K562 (cell line): ENCODE measurements around the gene VANGL1. TPM values are rescaled to one million over a fixed set of nuclear protein-coding genes. Genes with fewer than 3 reads are reported as not detected.

Source experiments
- ATAC-seq: fragments of 200-7000 bp; cut with Tn5 transposase; 3 replicates; pipeline ENCODE4 v1.9.1; 2020; ENCODE audit warnings: moderate library complexity
- BruUV-seq: library from RNA; stranded (reverse); fragments of 400-500 nt; replicated peaks from 2 replicates; lab custom pipeline; 2021; lab: Mats Ljungman, UMichigan
- CTCF ChIA-PET: fragments of 300-600 bp; formaldehyde crosslinking; extraction: SDS; loops from one replicate; lab custom pipeline; 2021; ENCODE audit warnings: low intra/inter-chr PET ratio; lab: Yijun Ruan, JAX
- POLR2A ChIA-PET: fragments of 300-600, 350-650 bp; sonication (Branson Sonifier 250); formaldehyde crosslinking; extraction: SDS; loops from one replicate; lab custom pipeline; 2021; ENCODE audit warnings: antibody characterized with exemption, inconsistent platforms; lab: Yijun Ruan, JAX
- DNase-seq, 4 experiments: peaks; one replicate each; pipeline versions ENCODE4 v3.0.0 to v3.0.0-alpha.2; 2011 to 2018; ENCODE audit warnings: low spot score in 3 of 4, mixed read lengths in 3 of 4; ENCODE audit errors: extremely low read depth in 1 of 4
- FAIRE-seq: peaks from 2 replicates; lab custom pipeline; 2011; peaks lifted over from hg19 to GRCh38; lab: Jason Lieb, UNC
- H2AFZ ChIP-seq: 2 replicates; pipeline ENCODE4 v1.6.0; 2011; ENCODE audit warnings: low read depth, low read length, control low read depth, inconsistent platforms
- H3K27ac ChIP-seq: fragments of 200-600 bp; 3 replicates; pipeline ENCODE4 v1.8.0; 2011; ENCODE audit warnings: low read depth, mild to moderate bottlenecking, control low read depth, inconsistent platforms, low read length, moderate library complexity, mixed read lengths; ENCODE audit errors: extremely low read depth
- H3K27me3 ChIP-seq, 2 experiments: fragments of 300-600 bp in 1 of 2; 2 replicates in 1 of 2; 3 replicates in 1 of 2; pipeline versions ENCODE4 v1.6.0 to v1.8.0; 2011; ENCODE audit warnings: inconsistent platforms in 2 of 2, low read length in 2 of 2, mild to moderate bottlenecking in 1 of 2, mixed read lengths in 1 of 2, moderate library complexity in 1 of 2; ENCODE audit not compliant: control insufficient read depth in 2 of 2, insufficient read depth in 2 of 2
- H3K36me3 ChIP-seq: fragments of 300-600 bp; 3 replicates; pipeline ENCODE4 v1.8.0; 2011; ENCODE audit warnings: mild to moderate bottlenecking, low read length, inconsistent platforms; ENCODE audit not compliant: control insufficient read depth, insufficient read depth
- H3K4me1 ChIP-seq, 2 experiments: fragments of 200-600 bp in 1 of 2; replicated peaks in 1 of 2; 2 replicates in 1 of 2; 3 replicates in 1 of 2; pipeline versions ENCODE4 v1.5.1 to v1.8.0; 2011; ENCODE audit warnings: inconsistent platforms in 2 of 2, low read length in 2 of 2, mild to moderate bottlenecking in 1 of 2, mixed read lengths in 1 of 2, moderate library complexity in 1 of 2; ENCODE audit not compliant: control insufficient read depth in 2 of 2, insufficient read depth in 2 of 2
- H3K4me2 ChIP-seq: 2 replicates; pipeline ENCODE4 v1.6.1; 2011; ENCODE audit warnings: low read length, control low read depth, inconsistent platforms, mixed read lengths; ENCODE audit not compliant: insufficient read depth
- H3K4me3 ChIP-seq: fragments of 200-600 bp; sonication (generic), shearing (Covaris generic); 2 replicates; pipeline ENCODE4 v1.5.1; 2016; ENCODE audit warnings: control low read depth, inconsistent platforms
- H3K79me2 ChIP-seq: fragments of 200-600 bp; 3 replicates; pipeline ENCODE4 v1.8.0; 2011; ENCODE audit warnings: low read length, inconsistent platforms; ENCODE audit not compliant: control insufficient read depth, insufficient read depth
- H3K9ac ChIP-seq, 2 experiments: 2 replicates each; pipeline versions ENCODE4 v1.6.0 to v1.6.1; 2011; ENCODE audit warnings: low read depth in 2 of 2, low read length in 2 of 2, control low read depth in 1 of 2, inconsistent platforms in 1 of 2, mild to moderate bottlenecking in 1 of 2, mixed read lengths in 1 of 2; ENCODE audit not compliant: insufficient read depth in 1 of 2
- H3K9me1 ChIP-seq: one replicate; pipeline ENCODE4 v1.6.0; 2011; ENCODE audit warnings: inconsistent platforms, mild to moderate bottlenecking, low read length, moderate library complexity; ENCODE audit not compliant: control insufficient read depth, insufficient read depth
- H3K9me3 ChIP-seq: replicated peaks from 2 replicates; pipeline ENCODE4 v1.5.1; 2011; ENCODE audit warnings: low read depth, low read length, inconsistent platforms; ENCODE audit not compliant: control insufficient read depth, insufficient read depth
- H4K20me1 ChIP-seq: replicated peaks from 2 replicates; pipeline ENCODE4 v1.6.1; 2011; ENCODE audit warnings: low read length, inconsistent platforms, mixed read lengths; ENCODE audit not compliant: control insufficient read depth, insufficient read depth
- DIDO1 ChIP-seq: fragments of 450-650 bp; IDR thresholded peaks from 2 replicates; pipeline ENCODE4 v1.6.1; 2016; ENCODE audit warnings: low read depth, missing biosample characterization, missing genetic modification characterization
- EZH2 ChIP-seq: IDR thresholded peaks from 2 replicates; pipeline ENCODE4 v1.6.1; 2012; ENCODE audit warnings: low read depth, mild to moderate bottlenecking, inconsistent platforms, low read length, borderline replicate concordance
- FOS ChIP-seq: IDR thresholded peaks from 3 replicates; pipeline ENCODE4 v1.6.1; 2011; ENCODE audit not compliant: insufficient read length; ENCODE audit errors: extremely low read depth
- ILK ChIP-seq: fragments of 450-650 bp; IDR thresholded peaks from 2 replicates; pipeline ENCODE4 v1.6.1; 2016; ENCODE audit warnings: missing genetic modification characterization, low read depth, mild to moderate bottlenecking, missing compliant biosample characterization, moderate library complexity, borderline replicate concordance
- PPARD ChIP-seq: fragments of 250-450 bp; sonication (Bioruptor Pico); IDR thresholded peaks from 2 replicates; pipeline ENCODE4 v1.8.0; 2022; ENCODE audit warnings: inconsistent platforms, mild to moderate bottlenecking, moderate library complexity
- RAD21 ChIP-seq, 2 experiments: fragments of 250-450 bp in 1 of 2; fragments of 450-650 bp in 1 of 2; sonication (Bioruptor Pico) in 1 of 2; formaldehyde crosslinking in 1 of 2; IDR thresholded peaks in 1 of 2; conservative IDR thresholded peaks in 1 of 2; 2 replicates each; pipeline versions ENCODE4 v1.4.0 to v1.8.0; 2020 to 2022; ENCODE audit warnings: mild to moderate bottlenecking in 2 of 2, moderate library complexity in 1 of 2
- WGBS: fragments of 100-300 bp; shearing (Covaris generic); methylation state at CpG from one replicate; pipeline ENCODE4 v1.1.6; 2016; ENCODE audit warnings: low coverage, mixed read lengths; ENCODE audit not compliant: insufficient coverage; ENCODE audit errors: missing lambda C conversion rate; 5-methylcytosine and 5-hydroxymethylcytosine counted together
- in situ Hi-C: fragments of 300-500 bp; cut with MboI; formaldehyde crosslinking; loops from 4 replicates; pipeline ENCODE4 v1.15.0; 2018; ENCODE audit warnings: inconsistent platforms, mixed read lengths
- intact Hi-C: fragments of 100-400 bp; cut with micrococcal nuclease; formaldehyde crosslinking; loops from 2 replicates; pipeline ENCODE4 v1.14.2; 2022
- polyA plus RNA-seq, 8 experiments: library from polyadenylated mRNA; depleted of rRNA in 4 of 8; stranded (reverse) in 5 of 8; unstranded in 3 of 8; fragments of >200 nt; fragmentation: Nextera tagmentation in 2 of 8; fragmentation: Illumina TruSeq in 1 of 8; extraction: Ambion mirVana in 2 of 8; extraction: Trizol in 1 of 8; gene quantifications; 2 replicates each; pipeline versions ENCODE4 v1.2.1 to v1.2.3, GENCODE V29; 2011 to 2014; ENCODE audit warnings: inconsistent platforms in 1 of 8, missing spikeins in 1 of 8
- total RNA-seq, 7 experiments: library from RNA; depleted of rRNA in 6 of 7; stranded (reverse); fragments of >200 nt in 6 of 7; fragmentation: Illumina TruSeq in 2 of 7; extraction: Trizol in 2 of 7; gene quantifications; 2 replicates each; pipeline versions ENCODE4 v1.2.1 to v1.2.3, GENCODE V29; 2011 to 2021; ENCODE audit warnings: low replicate concordance in 1 of 7
- TF ChIP-seq, protein P1 (sequence below): fragments of 250-450 bp; sonication (Bioruptor Pico); IDR thresholded peaks from 2 replicates; pipeline ENCODE4 v1.5.0; 2021
- TF ChIP-seq, protein P2 (sequence below): sonication (generic); formaldehyde crosslinking; IDR thresholded peaks from 2 replicates; pipeline ENCODE4 v1.8.0; 2022; ENCODE audit warnings: missing genetic modification reagents, mild to moderate bottlenecking, borderline replicate concordance
- TF ChIP-seq, protein P3 (sequence below): fragments of 450-650 bp; formaldehyde crosslinking; IDR thresholded peaks from 2 replicates; pipeline ENCODE4 v1.4.0; 2022; ENCODE audit warnings: missing genetic modification characterization

Gene VANGL1
- total and polyA plus RNA-seq, 9 of the 15 experiments (the other 6 are each of a cell fraction or from before 2014, with no cell fraction given): 0.90 to 12.8 (median 9.6) TPM

DNA sequence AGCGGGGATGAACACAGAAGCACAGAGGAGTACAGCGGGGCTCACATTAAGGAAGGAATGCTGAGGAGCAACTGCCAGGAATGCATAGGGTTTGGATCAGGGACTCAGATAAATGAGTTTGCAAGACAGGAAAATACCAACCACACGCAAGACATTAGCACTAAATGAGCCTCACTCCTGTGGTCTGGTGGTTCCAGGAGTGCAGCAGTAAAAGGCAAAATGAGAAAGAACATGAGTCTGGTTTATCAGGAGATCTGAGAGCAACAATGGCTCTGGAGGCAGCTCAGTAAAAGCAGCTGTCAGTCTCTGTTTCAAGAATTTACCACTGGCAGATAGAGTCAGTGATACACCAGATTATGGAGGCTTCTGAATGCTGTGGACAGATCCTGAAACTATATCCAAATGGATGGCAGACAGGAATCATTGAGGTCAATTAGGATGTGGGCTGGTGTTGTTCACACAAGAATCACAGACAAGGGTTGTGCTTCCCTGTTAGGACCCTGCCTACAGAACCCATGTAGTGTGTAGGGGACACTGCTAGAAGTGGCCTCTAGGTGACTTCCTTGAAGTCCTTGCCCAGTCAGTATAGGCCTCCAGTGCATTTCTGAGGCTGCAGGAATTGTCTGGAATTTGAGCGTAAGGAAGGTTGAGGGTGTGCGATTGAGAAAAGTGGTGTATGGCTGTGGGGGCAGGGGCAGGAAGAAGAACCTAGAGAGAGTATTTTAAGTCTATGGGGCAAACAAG, 76.4 kb downstream of the VANGL1 start:
- FAIRE-seq: no peak
- Histone ChIP-seq H3K9me3 (no peaks in the 10 kb centered on the region), H3K4me3 (no peak overlapping the region), H2AFZ (no peak overlapping the region), H3K79me2 (no peaks in the 10 kb centered on the region), H3K4me2 (no peak overlapping the region), H3K9me1 (no peaks in the 10 kb centered on the region), H3K36me3 (no peaks in the 10 kb centered on the region), H3K27ac (no peak overlapping the region), H3K27me3 (peaks cover 30 to 34% of the 10 kb centered on the region in 2 experiments), H3K4me1 (no peaks in the 10 kb centered on the region), H4K20me1 (no peaks in the 10 kb centered on the region; the same call in 1 of the 2 replicates), H3K9ac (no peak overlapping the region)
- WGBS: 0% methylated on average over 5 of the region's 5 CpGs
- TF ChIP-seq ILK (tag) (no peak), PPARD (CRISPR knock-in tag) (no peak), DIDO1 (tag) (no peak), EZH2 (no peak), FOS (no peak), RAD21 (CRISPR knock-in tag; conservative IDR thresholded peaks at IDR 0.05 in 1 of 2, IDR thresholded peaks at IDR 0.05 in 1 of 2) (no peak)
- TF ChIP-seq, protein P1, sequence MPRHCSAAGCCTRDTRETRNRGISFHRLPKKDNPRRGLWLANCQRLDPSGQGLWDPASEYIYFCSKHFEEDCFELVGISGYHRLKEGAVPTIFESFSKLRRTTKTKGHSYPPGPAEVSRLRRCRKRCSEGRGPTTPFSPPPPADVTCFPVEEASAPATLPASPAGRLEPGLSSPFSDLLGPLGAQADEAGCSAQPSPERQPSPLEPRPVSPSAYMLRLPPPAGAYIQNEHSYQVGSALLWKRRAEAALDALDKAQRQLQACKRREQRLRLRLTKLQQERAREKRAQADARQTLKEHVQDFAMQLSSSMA (CRISPR knock-in tag): no peak
- TF ChIP-seq, protein P2, sequence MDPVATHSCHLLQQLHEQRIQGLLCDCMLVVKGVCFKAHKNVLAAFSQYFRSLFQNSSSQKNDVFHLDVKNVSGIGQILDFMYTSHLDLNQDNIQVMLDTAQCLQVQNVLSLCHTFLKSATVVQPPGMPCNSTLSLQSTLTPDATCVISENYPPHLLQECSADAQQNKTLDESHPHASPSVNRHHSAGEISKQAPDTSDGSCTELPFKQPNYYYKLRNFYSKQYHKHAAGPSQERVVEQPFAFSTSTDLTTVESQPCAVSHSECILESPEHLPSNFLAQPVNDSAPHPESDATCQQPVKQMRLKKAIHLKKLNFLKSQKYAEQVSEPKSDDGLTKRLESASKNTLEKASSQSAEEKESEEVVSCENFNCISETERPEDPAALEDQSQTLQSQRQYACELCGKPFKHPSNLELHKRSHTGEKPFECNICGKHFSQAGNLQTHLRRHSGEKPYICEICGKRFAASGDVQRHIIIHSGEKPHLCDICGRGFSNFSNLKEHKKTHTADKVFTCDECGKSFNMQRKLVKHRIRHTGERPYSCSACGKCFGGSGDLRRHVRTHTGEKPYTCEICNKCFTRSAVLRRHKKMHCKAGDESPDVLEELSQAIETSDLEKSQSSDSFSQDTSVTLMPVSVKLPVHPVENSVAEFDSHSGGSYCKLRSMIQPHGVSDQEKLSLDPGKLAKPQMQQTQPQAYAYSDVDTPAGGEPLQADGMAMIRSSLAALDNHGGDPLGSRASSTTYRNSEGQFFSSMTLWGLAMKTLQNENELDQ: no peak
- TF ChIP-seq, protein P3, sequence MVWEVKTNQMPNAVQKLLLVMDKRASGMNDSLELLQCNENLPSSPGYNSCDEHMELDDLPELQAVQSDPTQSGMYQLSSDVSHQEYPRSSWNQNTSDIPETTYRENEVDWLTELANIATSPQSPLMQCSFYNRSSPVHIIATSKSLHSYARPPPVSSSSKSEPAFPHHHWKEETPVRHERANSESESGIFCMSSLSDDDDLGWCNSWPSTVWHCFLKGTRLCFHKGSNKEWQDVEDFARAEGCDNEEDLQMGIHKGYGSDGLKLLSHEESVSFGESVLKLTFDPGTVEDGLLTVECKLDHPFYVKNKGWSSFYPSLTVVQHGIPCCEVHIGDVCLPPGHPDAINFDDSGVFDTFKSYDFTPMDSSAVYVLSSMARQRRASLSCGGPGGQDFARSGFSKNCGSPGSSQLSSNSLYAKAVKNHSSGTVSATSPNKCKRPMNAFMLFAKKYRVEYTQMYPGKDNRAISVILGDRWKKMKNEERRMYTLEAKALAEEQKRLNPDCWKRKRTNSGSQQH (CRISPR knock-in tag): no peak
- peak; percentile 53; the same call in 2 of the 3 replicates for ATAC-seq
- ChIA-PET CTCF (no interaction called here), POLR2A (interaction anchor here (0.7 kb wide), 1 partner anchor 10 kb away, joined by 5 read pairs; no protein-coding TSS in a partner anchor)
- in situ Hi-C loops: loop anchor here (10.0 kb wide), 1 partner anchor 257 kb away; the partner anchor contains the start of gene SLC22A15
- DNase-seq: no peak
- BruUV-seq: no TSS peak
- intact Hi-C loops: no loop called here
